GM19025 (cell line): ENCODE data around the gene RBM19.
"Not testable (repeated sequence)": the region's sequence is repeated elsewhere in the genome, so short reads cannot be mapped to it uniquely, and the experiment has no call there.

Experiments used
- ATAC-seq: cut with Tn5 transposase; IDR thresholded peaks from one replicate; pipeline ENCODE4 v1.9.1; 2021; ENCODE audit warnings: mild to moderate bottlenecking, low read depth, moderate library complexity; ENCODE audit not compliant: unreplicated experiment

The RBM19 gene

GRCh38 chr12:113818283-113818682, 147.8 kb downstream of the RBM19 start:
- ATAC-seq, result no peak

- no peak for ATAC-seq
Observed at GRCh38 chr12:113816866-113817265, 149.3 kb downstream of the RBM19 start.

GRCh38 chr12:113815031-113815430, 151.1 kb downstream of the RBM19 start:
- no peak for ATAC-seq

GRCh38 chr12:113813229-113813541, 152.9 kb downstream of the RBM19 start:
- no peak for ATAC-seq

DNA sequence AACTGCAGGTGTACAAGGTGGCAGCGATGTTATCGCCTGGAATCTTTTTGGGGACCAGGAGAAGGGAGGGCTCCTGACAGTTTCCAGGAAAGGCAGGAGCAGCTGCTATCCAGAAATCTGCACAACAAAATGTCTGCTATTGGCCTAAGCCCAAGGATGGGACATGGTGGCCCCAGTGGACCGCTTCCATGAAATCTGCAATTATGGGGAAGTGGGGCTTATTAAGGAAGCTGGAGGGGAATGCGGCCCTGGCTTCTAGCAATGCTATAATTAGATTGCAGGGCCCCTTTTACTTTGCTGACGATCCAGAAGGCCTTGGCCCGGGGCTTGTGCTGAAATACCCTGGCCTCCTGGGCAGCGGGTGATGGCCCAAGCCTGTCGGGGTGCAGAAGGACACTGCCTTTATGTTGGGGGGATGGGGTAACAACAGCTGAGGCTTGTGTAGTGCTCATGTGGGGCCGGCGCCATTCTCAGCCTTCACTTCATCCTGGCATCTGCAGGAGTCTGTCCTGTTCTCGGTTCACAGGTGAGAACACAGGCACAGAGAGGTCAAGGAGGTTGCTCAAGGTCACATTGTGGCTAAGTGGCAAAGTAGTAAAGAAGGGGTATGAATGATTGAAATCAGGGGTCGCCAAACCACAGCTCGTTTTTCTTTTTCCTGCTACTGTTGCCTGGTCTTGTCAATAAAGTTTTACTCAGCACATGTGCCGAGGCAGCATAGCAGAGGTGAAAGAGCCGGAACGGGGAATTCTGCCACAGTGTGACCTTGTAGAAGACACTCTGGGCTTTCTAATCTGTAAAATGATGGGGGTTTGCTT, 153.5 kb downstream of the RBM19 start:
- ATAC-seq, result no peak

DNA sequence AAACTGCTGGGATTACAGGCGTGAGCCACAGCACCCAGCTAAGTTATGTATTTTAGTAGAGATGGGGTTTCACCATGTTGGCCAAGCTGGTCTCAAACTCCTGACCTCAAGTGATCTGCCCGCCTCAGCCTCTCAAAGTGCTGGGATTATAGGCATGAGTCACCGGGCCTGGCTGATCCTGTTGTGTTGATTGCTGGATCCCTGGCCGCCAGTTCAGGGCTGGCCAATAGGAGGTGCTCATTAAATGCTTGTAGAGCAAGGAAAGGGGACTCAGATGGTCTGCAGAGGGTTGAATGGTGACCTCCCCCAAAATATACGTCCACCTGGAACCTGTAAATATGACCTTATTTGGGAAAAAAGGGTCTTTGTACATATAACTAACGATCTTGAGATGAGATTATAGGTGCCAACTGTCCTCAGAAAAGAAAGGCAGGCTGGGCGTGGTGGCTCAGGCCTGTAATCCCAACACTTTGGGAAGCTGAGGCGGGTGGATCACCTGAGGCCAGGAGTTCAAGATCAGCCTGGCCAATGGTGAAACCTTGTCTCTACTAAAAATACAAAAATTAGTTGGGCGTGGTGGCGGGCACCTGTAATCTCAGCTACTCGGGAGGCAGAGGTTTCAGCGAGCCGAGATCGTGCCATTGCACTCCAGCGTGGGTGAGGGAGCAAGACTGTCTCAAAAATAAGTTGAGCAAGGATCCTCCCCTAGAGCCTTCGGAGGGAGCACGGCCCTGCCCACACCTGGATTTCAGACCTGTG, 156.5 kb downstream of the RBM19 start:
- not testable (repeated sequence) for ATAC-seq

- no peak for ATAC-seq
Observed at GRCh38 chr12:113808095-113808951, 157.8 kb downstream of the RBM19 start.

DNA sequence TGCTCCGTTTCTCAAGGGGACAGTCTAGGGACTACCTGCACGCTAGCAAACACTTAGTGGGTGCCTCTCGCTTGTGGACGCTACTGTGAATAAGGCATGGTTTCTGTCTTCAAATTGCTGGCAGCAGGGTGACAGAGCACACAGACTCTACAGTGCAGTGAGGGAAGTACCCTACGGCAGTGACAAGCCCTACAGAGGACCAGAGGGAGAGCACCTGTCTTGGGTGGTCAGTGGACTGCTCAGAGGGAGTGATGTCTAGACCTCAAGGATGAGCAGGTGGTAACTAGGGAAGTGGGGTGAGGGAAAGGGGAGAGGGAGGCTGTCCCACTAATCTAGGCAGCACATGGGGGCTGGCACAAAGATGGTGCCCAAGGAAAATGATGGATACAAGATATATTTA, 160.5 kb downstream of the RBM19 start:
- ATAC-seq, result no peak

- ATAC-seq, result no peak
Observed at GRCh38 chr12:113804961-113805600, 161.0 kb downstream of the RBM19 start.

- no peak for ATAC-seq
Observed at GRCh38 chr12:113803759-113804140, 162.4 kb downstream of the RBM19 start.

GRCh38 chr12:113802966-113803758, 163.0 kb downstream of the RBM19 start:
- ATAC-seq, result no peak

- no peak for ATAC-seq
Observed at GRCh38 chr12:113802000-113802749, 163.9 kb downstream of the RBM19 start.

DNA sequence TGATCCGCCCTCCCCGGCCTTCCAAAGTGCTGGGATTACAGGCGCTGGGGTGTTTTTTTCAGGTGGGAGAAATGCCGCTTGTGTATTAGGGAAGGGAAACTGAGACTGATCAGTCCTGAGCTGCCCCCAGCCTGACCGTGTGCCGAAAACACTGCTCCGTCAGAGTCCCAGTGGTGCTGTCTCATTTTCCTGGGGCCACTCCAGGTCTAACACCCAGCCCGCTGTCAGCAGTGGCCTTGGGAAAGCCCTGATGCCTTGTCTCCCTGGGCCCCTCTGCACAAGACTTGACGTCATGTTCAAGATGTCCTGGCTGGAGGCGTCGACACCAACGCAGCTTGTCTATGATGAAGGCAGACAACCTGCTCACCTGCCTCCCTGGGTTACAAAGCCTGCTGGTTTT, 165.9 kb downstream of the RBM19 start:
- ATAC-seq, result no peak

DNA sequence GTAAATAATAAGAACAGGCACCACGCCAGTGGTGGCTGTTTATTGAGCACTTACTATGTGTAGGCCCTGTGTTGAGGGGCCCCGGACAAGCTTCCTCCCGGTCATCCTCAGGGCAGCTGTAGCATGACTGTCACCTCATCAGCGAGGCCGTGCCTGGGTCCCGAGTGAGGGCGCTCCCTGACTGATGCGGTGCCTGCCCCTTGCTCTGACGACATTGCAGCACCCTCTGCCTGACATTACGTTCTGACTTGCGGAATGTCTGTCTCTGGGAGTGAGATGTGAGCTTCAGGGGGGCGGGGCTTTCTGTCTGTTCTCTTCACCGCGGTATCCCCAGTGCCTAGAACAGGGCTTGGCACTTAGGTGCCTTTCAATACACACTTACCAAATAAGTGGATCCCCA, 167.6 kb downstream of the RBM19 start:
- ATAC-seq, result no peak

DNA sequence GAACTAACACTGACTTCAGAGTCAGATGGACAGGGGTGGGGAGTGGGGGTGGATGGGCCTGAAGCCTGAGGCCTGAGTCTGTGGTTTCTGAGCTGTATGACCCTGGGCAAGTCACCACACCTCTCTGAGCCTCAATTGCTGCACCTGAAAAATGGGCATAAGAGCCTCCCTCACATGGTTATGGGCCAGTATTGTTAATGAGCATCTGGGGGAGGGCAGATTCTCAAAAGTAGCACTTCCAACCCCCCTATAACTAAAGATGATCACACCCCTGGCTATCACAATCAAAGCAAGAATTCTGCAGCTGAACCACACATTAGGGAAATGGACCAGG, 168.6 kb downstream of the RBM19 start:
- no peak for ATAC-seq

DNA sequence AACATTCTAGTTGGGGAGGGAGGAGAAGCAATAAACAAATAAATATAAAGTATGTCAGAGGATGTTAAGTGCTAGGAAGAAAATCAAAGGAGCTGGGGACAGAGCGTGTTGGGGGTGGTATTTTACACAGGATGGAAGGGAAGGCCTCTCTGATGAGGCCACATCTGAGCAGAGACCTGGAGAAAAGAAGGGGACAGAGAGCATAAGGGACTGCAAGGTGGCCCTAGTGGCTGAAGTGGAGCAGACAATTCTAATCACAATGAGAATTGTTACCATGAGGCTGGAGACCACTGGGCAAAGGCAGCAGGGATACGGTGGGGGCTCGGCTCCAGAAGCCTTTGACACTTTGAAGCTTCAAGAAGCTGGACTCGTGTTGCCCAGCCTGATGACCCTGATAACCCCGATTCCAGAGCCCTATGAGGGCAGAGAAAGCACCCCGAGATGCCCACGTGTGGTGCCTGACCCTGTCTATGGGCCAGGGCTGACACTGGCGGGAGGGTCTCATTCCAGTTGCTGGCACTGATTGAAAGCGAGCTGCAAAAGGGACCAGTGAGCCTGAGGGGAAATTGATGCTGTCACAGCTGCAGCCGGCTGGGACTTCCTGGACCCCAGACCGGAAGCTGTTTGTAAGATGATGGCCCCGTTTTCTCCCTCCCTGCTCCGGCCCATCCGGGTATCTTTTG, 169.1 kb downstream of the RBM19 start:
- no peak for ATAC-seq

DNA sequence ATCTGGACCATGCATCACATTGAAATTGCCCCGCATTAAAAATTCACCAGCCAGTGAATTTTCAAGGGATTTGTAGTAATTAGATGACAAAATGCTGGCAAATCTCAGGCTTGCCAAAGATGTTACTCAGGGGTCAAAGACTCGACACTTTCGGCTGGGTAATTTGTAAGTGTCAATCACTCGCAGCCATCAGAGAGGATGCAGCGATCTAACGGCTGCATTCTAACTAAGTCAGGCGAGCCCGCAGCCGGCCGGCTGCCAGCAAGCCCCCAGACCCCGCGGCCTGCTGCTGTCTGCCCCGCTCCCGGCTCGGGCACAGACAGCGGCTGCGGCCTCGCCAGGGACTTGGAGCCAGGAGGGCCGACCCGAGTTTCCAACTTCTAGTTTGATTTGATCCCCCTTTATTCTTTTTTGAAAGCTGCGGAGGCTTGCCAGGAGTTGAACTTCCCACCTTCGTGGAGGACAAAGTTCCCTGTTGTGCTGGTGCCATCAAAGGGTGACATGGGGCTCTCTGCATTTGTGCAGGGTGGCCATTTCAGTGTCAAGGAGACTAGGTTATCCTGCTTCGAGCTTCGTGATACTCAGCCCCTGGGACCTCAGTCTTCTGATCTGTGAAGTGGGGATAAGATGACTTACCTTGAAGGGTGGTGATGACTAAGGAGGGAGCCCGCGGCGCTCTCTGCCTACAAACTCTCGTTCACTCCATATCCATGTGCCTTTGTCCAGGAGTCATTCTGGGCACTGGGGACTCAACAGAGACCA, 169.9 kb downstream of the RBM19 start:
- no peak for ATAC-seq

DNA sequence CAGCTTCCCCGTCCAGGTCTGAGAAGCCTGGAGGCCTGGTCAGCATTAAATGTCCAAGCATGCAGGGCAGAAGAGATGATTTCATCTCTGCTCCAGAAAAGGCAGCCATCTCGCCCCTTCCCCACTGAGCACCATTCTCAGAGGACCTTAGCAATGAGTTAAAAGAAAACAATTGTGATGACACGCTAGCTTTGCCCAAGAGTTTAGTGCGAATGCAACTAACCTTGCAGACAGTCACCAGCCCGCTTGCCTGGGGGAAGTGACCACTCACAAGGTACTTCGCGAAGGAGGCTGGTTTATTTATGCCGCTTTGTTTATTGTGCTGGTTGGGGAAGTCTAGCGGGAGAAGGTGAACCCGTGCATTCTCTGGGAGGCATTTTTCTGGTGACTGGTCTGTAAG, 170.7 kb downstream of the RBM19 start:
- ATAC-seq, result no peak
